OCI-LY1 (cell line): ENCODE measurements around the gene NABP2.

Experiments used
- EZH2 ChIP-seq: fragments of 200-600 bp; sonication (generic), shearing (Covaris generic); IDR thresholded peaks from 2 replicates; pipeline ENCODE4 v1.8.0; 2017; ENCODE audit warnings: borderline replicate concordance, mixed run types, mild to moderate bottlenecking, antibody characterized with exemption, low read length, moderate library complexity, mixed read lengths
- TF ChIP-seq, protein P1 (sequence below): fragments of 200-600 bp; sonication (generic), shearing (Covaris generic); IDR thresholded peaks from 2 replicates; pipeline ENCODE4 v1.5.1; 2017; ENCODE audit warnings: mild to moderate bottlenecking, antibody characterized with exemption, low read length, moderate library complexity, mixed read lengths

DNA sequence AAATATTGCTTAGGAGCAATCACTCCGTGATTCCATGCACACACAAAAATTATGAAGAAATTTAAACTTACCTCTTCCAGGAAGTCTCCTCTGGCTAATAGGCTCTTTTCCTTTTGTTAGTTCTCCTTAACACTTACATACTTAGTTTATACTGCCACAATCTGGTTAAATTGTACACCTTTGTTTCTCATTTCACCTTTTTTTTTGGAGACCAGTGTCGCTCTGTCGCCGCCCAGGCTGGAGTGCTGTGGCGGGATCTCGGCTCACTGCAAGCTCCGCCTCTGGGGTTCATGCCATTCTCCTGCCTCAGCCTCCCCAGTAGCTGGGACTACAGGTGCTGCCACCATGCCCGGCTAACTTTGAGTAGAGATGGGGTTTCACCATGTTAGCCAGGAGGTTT is 36.2 kb downstream of the NABP2 start:
- TF ChIP-seq, protein P1, sequence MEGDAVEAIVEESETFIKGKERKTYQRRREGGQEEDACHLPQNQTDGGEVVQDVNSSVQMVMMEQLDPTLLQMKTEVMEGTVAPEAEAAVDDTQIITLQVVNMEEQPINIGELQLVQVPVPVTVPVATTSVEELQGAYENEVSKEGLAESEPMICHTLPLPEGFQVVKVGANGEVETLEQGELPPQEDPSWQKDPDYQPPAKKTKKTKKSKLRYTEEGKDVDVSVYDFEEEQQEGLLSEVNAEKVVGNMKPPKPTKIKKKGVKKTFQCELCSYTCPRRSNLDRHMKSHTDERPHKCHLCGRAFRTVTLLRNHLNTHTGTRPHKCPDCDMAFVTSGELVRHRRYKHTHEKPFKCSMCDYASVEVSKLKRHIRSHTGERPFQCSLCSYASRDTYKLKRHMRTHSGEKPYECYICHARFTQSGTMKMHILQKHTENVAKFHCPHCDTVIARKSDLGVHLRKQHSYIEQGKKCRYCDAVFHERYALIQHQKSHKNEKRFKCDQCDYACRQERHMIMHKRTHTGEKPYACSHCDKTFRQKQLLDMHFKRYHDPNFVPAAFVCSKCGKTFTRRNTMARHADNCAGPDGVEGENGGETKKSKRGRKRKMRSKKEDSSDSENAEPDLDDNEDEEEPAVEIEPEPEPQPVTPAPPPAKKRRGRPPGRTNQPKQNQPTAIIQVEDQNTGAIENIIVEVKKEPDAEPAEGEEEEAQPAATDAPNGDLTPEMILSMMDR, result no peak
- TF ChIP-seq EZH2, result no peak
